H9 (cell line): ENCODE data around the gene SLC25A22. TPM values are rescaled to one million over a fixed set of nuclear protein-coding genes. Genes with fewer than 3 reads are reported as not detected.

Experiments
- DNase-seq: peaks from one replicate; pipeline ENCODE4 v3.0.0-alpha.2; 2017
- H2AFZ ChIP-seq: one replicate; pipeline ENCODE4 v1.6.1; 2013; ENCODE audit warnings: mild to moderate bottlenecking, low read length, control low read depth, moderate library complexity
- H2AK5ac ChIP-seq: 2 replicates; pipeline ENCODE4 v1.6.1; 2013; ENCODE audit warnings: low read length, control low read depth, mixed read lengths; ENCODE audit not compliant: insufficient read length
- H2BK120ac ChIP-seq: one replicate; pipeline ENCODE4 v1.6.1; 2013; ENCODE audit warnings: low read depth, mild to moderate bottlenecking, low read length, control low read depth, inconsistent platforms; ENCODE audit not compliant: poor library complexity, severe bottlenecking
- H2BK12ac ChIP-seq: 2 replicates; pipeline ENCODE4 v1.6.1; 2013; ENCODE audit warnings: low read length, control low read depth, mixed read lengths, low read depth; ENCODE audit not compliant: insufficient read length
- H2BK15ac ChIP-seq: 2 replicates; pipeline ENCODE4 v1.6.1; 2013; ENCODE audit warnings: low read depth, low read length, control low read depth
- H2BK20ac ChIP-seq: one replicate; pipeline ENCODE4 v1.6.1; 2013; ENCODE audit warnings: low read depth, mild to moderate bottlenecking, low read length, control low read depth, inconsistent platforms; ENCODE audit not compliant: poor library complexity, severe bottlenecking
- H2BK5ac ChIP-seq: 2 replicates; pipeline ENCODE4 v1.6.1; 2013; ENCODE audit warnings: low read length, control low read depth, mixed read lengths; ENCODE audit not compliant: insufficient read length
- H3K14ac ChIP-seq: 2 replicates; pipeline ENCODE4 v1.6.1; 2013; ENCODE audit warnings: low read length, control low read depth; ENCODE audit not compliant: insufficient read depth
- H3K18ac ChIP-seq: 2 replicates; pipeline ENCODE4 v1.6.1; 2013; ENCODE audit warnings: low read depth, mild to moderate bottlenecking, mixed read lengths, low read length, control low read depth; ENCODE audit not compliant: insufficient read length
- H3K23ac ChIP-seq: 2 replicates; pipeline ENCODE4 v1.6.1; 2013; ENCODE audit warnings: low read length, control low read depth, mixed read lengths, low read depth; ENCODE audit not compliant: insufficient read length
- H3K23me2 ChIP-seq: 2 replicates; pipeline ENCODE4 v1.6.1; 2013; ENCODE audit warnings: low read depth, mild to moderate bottlenecking, mixed read lengths, low read length, control low read depth; ENCODE audit not compliant: insufficient read length, poor library complexity, severe bottlenecking
- H3K27ac ChIP-seq: 2 replicates; pipeline ENCODE4 v1.5.1; 2013; ENCODE audit warnings: low read length, control low read depth, mixed read lengths, low read depth; ENCODE audit not compliant: insufficient read length
- H3K27me3 ChIP-seq: 2 replicates; pipeline ENCODE4 v1.6.1; 2013; ENCODE audit warnings: low read length, control low read depth, inconsistent platforms; ENCODE audit not compliant: insufficient read depth
- H3K4ac ChIP-seq: 2 replicates; pipeline ENCODE4 v1.6.1; 2013; ENCODE audit warnings: low read depth, mild to moderate bottlenecking, control low read depth, inconsistent platforms, low read length, moderate library complexity
- H3K4me1 ChIP-seq: 2 replicates; pipeline ENCODE4 v1.6.1; 2013; ENCODE audit warnings: low read length, control low read depth, inconsistent platforms; ENCODE audit not compliant: insufficient read depth
- H3K4me2 ChIP-seq: 2 replicates; pipeline ENCODE4 v1.6.1; 2013; ENCODE audit warnings: low read length, control low read depth, mixed read lengths; ENCODE audit not compliant: insufficient read length, insufficient read depth
- H3K56ac ChIP-seq: 2 replicates; pipeline ENCODE4 v1.6.1; 2013; ENCODE audit warnings: low read depth, mild to moderate bottlenecking, mixed read lengths, low read length, control low read depth; ENCODE audit not compliant: insufficient read length
- H3K79me1 ChIP-seq: 2 replicates; pipeline ENCODE4 v1.6.1; 2013; ENCODE audit warnings: low read depth, mild to moderate bottlenecking, moderate library complexity, low read length, control low read depth, inconsistent platforms; ENCODE audit not compliant: insufficient read depth, poor library complexity, severe bottlenecking
- H3K79me2 ChIP-seq: 2 replicates; pipeline ENCODE4 v1.6.1; 2013; ENCODE audit warnings: low read length, control low read depth, inconsistent platforms; ENCODE audit not compliant: insufficient read depth
- H3K9ac ChIP-seq: 2 replicates; pipeline ENCODE4 v1.6.1; 2013; ENCODE audit warnings: low read length, control low read depth, mixed read lengths; ENCODE audit not compliant: insufficient read length; ENCODE audit errors: extremely low read depth
- H3K9me3 ChIP-seq: one replicate; pipeline ENCODE4 v1.6.1; 2013; ENCODE audit warnings: low read depth, low read length, inconsistent platforms; ENCODE audit not compliant: control insufficient read depth
- H3T11ph ChIP-seq: one replicate; pipeline ENCODE4 v1.6.1; 2013; ENCODE audit warnings: mild to moderate bottlenecking, low read length, control low read depth, inconsistent platforms
- H4K20me1 ChIP-seq: one replicate; pipeline ENCODE4 v1.6.1; 2013; ENCODE audit not compliant: control insufficient read depth, insufficient read length, insufficient read depth
- H4K5ac ChIP-seq: 2 replicates; pipeline ENCODE4 v1.6.1; 2013; ENCODE audit warnings: low read depth, mild to moderate bottlenecking, mixed read lengths, low read length, control low read depth; ENCODE audit not compliant: insufficient read length
- H4K8ac ChIP-seq: replicated peaks from 2 replicates; pipeline ENCODE4 v1.6.1; 2013; ENCODE audit warnings: low read length, control low read depth, mixed read lengths, low read depth; ENCODE audit not compliant: insufficient read length
- H4K91ac ChIP-seq: 2 replicates; pipeline ENCODE4 v1.6.1; 2013; ENCODE audit warnings: low read depth, mild to moderate bottlenecking, moderate library complexity, mixed read lengths, low read length, control low read depth; ENCODE audit not compliant: insufficient read length
- H3K27ac Mint-ChIP-seq, 3 experiments: 2 replicates in 2 of 3; 3 replicates in 1 of 3; pipeline ENCODE4 v1.8.0; 2020 to 2021; ENCODE audit warnings: mixed read lengths in 3 of 3, mild to moderate bottlenecking in 1 of 3, moderate library complexity in 1 of 3
- H3K27me3 Mint-ChIP-seq: 2 replicates; pipeline ENCODE4 v1.8.0; 2021; ENCODE audit warnings: low read depth, mild to moderate bottlenecking, moderate library complexity, mixed read lengths
- H3K36me3 Mint-ChIP-seq, 3 experiments: 2 replicates in 2 of 3; 3 replicates in 1 of 3; pipeline ENCODE4 v1.8.0; 2020 to 2021; ENCODE audit warnings: low read depth in 3 of 3, mixed read lengths in 3 of 3; ENCODE audit not compliant: insufficient read depth in 1 of 3
- H3K4me1 Mint-ChIP-seq, 2 experiments: 2 replicates each; pipeline ENCODE4 v1.8.0; 2020; ENCODE audit warnings: mixed read lengths in 2 of 2
- H3K4me3 Mint-ChIP-seq, 2 experiments: 2 replicates in 1 of 2; 3 replicates in 1 of 2; pipeline ENCODE4 v1.8.0; 2020 to 2021; ENCODE audit warnings: mild to moderate bottlenecking in 2 of 2, mixed read lengths in 2 of 2, moderate library complexity in 1 of 2
- H3K9me3 Mint-ChIP-seq, 2 experiments: 2 replicates in 1 of 2; 3 replicates in 1 of 2; pipeline ENCODE4 v1.8.0; 2020; ENCODE audit warnings: mild to moderate bottlenecking in 2 of 2, mixed read lengths in 2 of 2, moderate library complexity in 1 of 2
- WGBS: extraction: QIAGEN DNeasy Blood & Tissue Kit; methylation state at CpG from one replicate; pipeline ENCODE4 v1.1.7; 2013; ENCODE audit warnings: missing lambda C conversion rate, low lambda C conversion rate, mixed read lengths; ENCODE audit not compliant: insufficient read length; ENCODE audit errors: extremely low coverage; 5-methylcytosine and 5-hydroxymethylcytosine counted together
- total RNA-seq: library from RNA; stranded (reverse); gene quantifications from 2 replicates; pipeline ENCODE4 v1.2.1, GENCODE V29; 2021
- TF ChIP-seq, protein P1 (sequence below): fragments of 200-600 bp; sonication (generic); conservative IDR thresholded peaks from 3 replicates; pipeline ENCODE4 v1.8.0; 2021; ENCODE audit warnings: antibody characterized with exemption, mild to moderate bottlenecking

SLC25A22 gene
- total RNA-seq, 1 experiment from 2014 or later, result 51.9 TPM

GRCh38 chr11:776561-777287, 21.4 kb downstream of the SLC25A22 start:
- peaks cover 4% of the 10 kb centered on the region; the same call in 1 of the 2 replicates for H3K79me2 ChIP-seq

More at GRCh38 chr11:776561-777287, 21.4 kb downstream of the SLC25A22 start:
- Histone ChIP-seq H2BK120ac (no peak overlapping the region), H3K56ac (no peak overlapping the region), H3K4me1 (no peaks in the 10 kb centered on the region; the same call in 1 of the 2 replicates), H3K9me3 (no peaks in the 10 kb centered on the region), H3K4me2 (peak overlapping the region; percentile 78), H3T11ph (no peak overlapping the region), H2AFZ (no peak overlapping the region), H4K8ac (no peak overlapping the region), H2BK5ac (no peak overlapping the region), H3K9ac (peak overlapping the region; percentile 55), H4K91ac (no peak overlapping the region), H4K20me1 (no peaks in the 10 kb centered on the region), H4K5ac (no peak overlapping the region), H3K27me3 (no peaks in the 10 kb centered on the region), H2BK12ac (no peak overlapping the region), H3K23ac (no peak overlapping the region), H3K14ac (peak overlapping the region; percentile 16; the same call in 1 of the 2 replicates), H3K23me2 (peaks cover 17% of the 10 kb centered on the region), H2BK20ac (no peak overlapping the region), H3K27ac (no peak overlapping the region), H3K79me1 (peaks cover 12% of the 10 kb centered on the region), H3K18ac (peak overlapping the region; percentile 1), H2BK15ac (no peak overlapping the region), H2AK5ac (no peak overlapping the region), H3K4ac (no peak overlapping the region)
- H3K27me3 Mint-ChIP-seq, result no peaks in the 10 kb centered on the region
- H3K9me3 Mint-ChIP-seq, result no peaks in the 10 kb centered on the region
- WGBS, result no CpG with 5 or more reads among the region's 65 CpGs
- peaks cover 4 to 17% (median 13%) of the 10 kb centered on the region in 3 experiments; a peak in 6 of 7 replicates for H3K36me3 Mint-ChIP-seq
- H3K27ac Mint-ChIP-seq, result peak overlapping the region; percentile 53 to 88 (median 59); a peak in 6 of 7 replicates
- DNase-seq, result peak; percentile 83
- peaks cover 19 to 27% of the 10 kb centered on the region in 2 experiments for H3K4me1 Mint-ChIP-seq
- TF ChIP-seq, protein P1, sequence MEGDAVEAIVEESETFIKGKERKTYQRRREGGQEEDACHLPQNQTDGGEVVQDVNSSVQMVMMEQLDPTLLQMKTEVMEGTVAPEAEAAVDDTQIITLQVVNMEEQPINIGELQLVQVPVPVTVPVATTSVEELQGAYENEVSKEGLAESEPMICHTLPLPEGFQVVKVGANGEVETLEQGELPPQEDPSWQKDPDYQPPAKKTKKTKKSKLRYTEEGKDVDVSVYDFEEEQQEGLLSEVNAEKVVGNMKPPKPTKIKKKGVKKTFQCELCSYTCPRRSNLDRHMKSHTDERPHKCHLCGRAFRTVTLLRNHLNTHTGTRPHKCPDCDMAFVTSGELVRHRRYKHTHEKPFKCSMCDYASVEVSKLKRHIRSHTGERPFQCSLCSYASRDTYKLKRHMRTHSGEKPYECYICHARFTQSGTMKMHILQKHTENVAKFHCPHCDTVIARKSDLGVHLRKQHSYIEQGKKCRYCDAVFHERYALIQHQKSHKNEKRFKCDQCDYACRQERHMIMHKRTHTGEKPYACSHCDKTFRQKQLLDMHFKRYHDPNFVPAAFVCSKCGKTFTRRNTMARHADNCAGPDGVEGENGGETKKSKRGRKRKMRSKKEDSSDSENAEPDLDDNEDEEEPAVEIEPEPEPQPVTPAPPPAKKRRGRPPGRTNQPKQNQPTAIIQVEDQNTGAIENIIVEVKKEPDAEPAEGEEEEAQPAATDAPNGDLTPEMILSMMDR, result no peak
- H3K4me3 Mint-ChIP-seq, result peak overlapping the region; percentile 82 to 91
